Fibroblast of the aortic adventitia (primary cell): ENCODE measurements around the gene MS4A12. TPM values are rescaled to one million over a fixed set of nuclear protein-coding genes. Genes with fewer than 3 reads are reported as not detected.

Source experiments
- DNase-seq: peaks from one replicate; pipeline ENCODE4 v3.0.0-alpha.2; 2010; ENCODE audit warnings: low read depth
- H3K4me3 ChIP-seq: 2 replicates; pipeline ENCODE4 v1.5.1; 2011; ENCODE audit warnings: low read depth, mild to moderate bottlenecking, control low read depth, low read length, moderate library complexity
- CTCF ChIP-seq: IDR thresholded peaks from 2 replicates; pipeline ENCODE4 v1.5.1; 2011; ENCODE audit warnings: mild to moderate bottlenecking, low read length, control low read depth, inconsistent platforms; ENCODE audit not compliant: insufficient read depth
- total RNA-seq: library from RNA; depleted of rRNA; stranded (reverse); fragments of >200 nt; gene quantifications from 2 replicates; pipeline ENCODE4 v1.2.3, GENCODE V29; 2012; ENCODE audit warnings: low replicate concordance

MS4A12 gene
- total RNA-seq, 1 donor: not detected

GRCh38 chr11:60511393-60511792, 18.8 kb downstream of the MS4A12 start:
- H3K4me3 ChIP-seq: no peak overlapping the region
- TF ChIP-seq CTCF: no peak
- DNase-seq: no peak

- no peak overlapping the region for H3K4me3 ChIP-seq
- no peak for TF ChIP-seq CTCF
- DNase-seq: no peak
These were observed 20.2 kb downstream of the MS4A12 start for GRCh38 chr11:60512651-60513225.

- no peak overlapping the region for H3K4me3 ChIP-seq
- DNase-seq: no peak
- TF ChIP-seq CTCF: no peak
These were observed 21.2 kb downstream of the MS4A12 start for GRCh38 chr11:60513496-60514460.

GRCh38 chr11:60515144-60515855, 22.7 kb downstream of the MS4A12 start, which contains the start of gene MS4A13:
TSS of gene MS4A13 (plus strand) at chr11:60515392. CDS start at chr11:60518084, 2,692 bp downstream.
- TF ChIP-seq CTCF: no peak
- no peak within 1 kb of the TSS for H3K4me3 ChIP-seq
- no peak for DNase-seq

- DNase-seq: no peak
- TF ChIP-seq CTCF: no peak
These were observed 35.9 kb downstream of the MS4A12 start for GRCh38 chr11:60528465-60528864.

GRCh38 chr11:60528934-60529333, 36.4 kb downstream of the MS4A12 start:
- DNase-seq: no peak
- no peak for TF ChIP-seq CTCF
- no peak overlapping the region for H3K4me3 ChIP-seq

More at GRCh38 chr11:60528465-60528864, 35.9 kb downstream of the MS4A12 start:
- no peak overlapping the region for H3K4me3 ChIP-seq
